SK-N-SH (cell line): ENCODE results near the gene INO80D. TPM values are rescaled to one million over a fixed set of nuclear protein-coding genes. Genes with fewer than 3 reads are reported as not detected.
"Not testable (repeated sequence)": the region's sequence is repeated elsewhere in the genome, so short reads cannot be mapped to it uniquely, and the experiment has no call there.

Experiments
- CTCF ChIA-PET: fragments of 300-600, 350-600 bp; formaldehyde crosslinking; extraction: SDS; loops from one replicate; lab custom pipeline; 2021; lab: Yijun Ruan, JAX
- POLR2A ChIA-PET: fragments of 350-600 bp; sonication (Branson Sonifier 250); formaldehyde crosslinking; extraction: SDS; loops from one replicate; lab custom pipeline; 2020; ENCODE audit warnings: antibody characterized with exemption, inconsistent platforms; lab: Yijun Ruan, JAX
- DNase-seq: peaks from one replicate; pipeline ENCODE4 v3.0.0; 2012
- H2AFZ ChIP-seq: fragments of 200-600 bp; sonication (generic); 2 replicates; pipeline ENCODE4 v1.8.1; 2016; ENCODE audit warnings: antibody characterized with exemption, mild to moderate bottlenecking, low read depth
- H3F3A ChIP-seq: fragments of 200-600 bp; sonication (generic); replicated peaks from 2 replicates; pipeline ENCODE3; 2016; ENCODE audit warnings: antibody characterized with exemption, mild to moderate bottlenecking; ENCODE audit not compliant: insufficient read depth
- H3K27ac ChIP-seq, 2 experiments: fragments of 200-500 bp in 1 of 2; fragments of 200-600 bp in 1 of 2; sonication (Bioruptor generic) in 1 of 2; sonication (generic), shearing (Covaris generic) in 1 of 2; 2 replicates each; pipeline versions ENCODE4 v1.5.1 to v1.6.1; 2014 to 2016; ENCODE audit warnings: low read depth in 2 of 2, inconsistent platforms in 1 of 2, low read length in 1 of 2, mild to moderate bottlenecking in 1 of 2, mixed read lengths in 1 of 2
- H3K27me3 ChIP-seq: fragments of 200-600 bp; sonication (generic), shearing (Covaris generic); 2 replicates; pipeline ENCODE4 v1.6.1; 2016; ENCODE audit warnings: mixed run types; ENCODE audit not compliant: insufficient read depth
- H3K36me3 ChIP-seq, 2 experiments: fragments of 200-500 bp in 1 of 2; fragments of 200-600 bp in 1 of 2; sonication (Bioruptor generic) in 1 of 2; sonication (generic) in 1 of 2; replicated peaks in 1 of 2; 2 replicates each; pipeline versions ENCODE3 to v1.5.1; 2014 to 2016; ENCODE audit warnings: low read length in 1 of 2, mild to moderate bottlenecking in 1 of 2; ENCODE audit not compliant: insufficient read depth in 2 of 2, control insufficient read depth in 1 of 2
- H3K4me1 ChIP-seq, 2 experiments: fragments of 200-500 bp in 1 of 2; fragments of 200-600 bp in 1 of 2; sonication (Bioruptor generic) in 1 of 2; sonication (generic), shearing (Covaris generic) in 1 of 2; 2 replicates each; pipeline versions ENCODE4 v1.5.1 to v1.6.1; 2014 to 2016; ENCODE audit warnings: low read depth in 1 of 2, low read length in 1 of 2, mixed run types in 1 of 2; ENCODE audit not compliant: insufficient read depth in 2 of 2, control insufficient read depth in 1 of 2
- H3K4me2 ChIP-seq: fragments of 200-600 bp; sonication (generic), shearing (Covaris generic); 2 replicates; pipeline ENCODE4 v1.6.1; 2017; ENCODE audit warnings: mixed run types
- H3K4me3 ChIP-seq, 2 experiments: fragments of 200-500 bp in 1 of 2; fragments of 200-600 bp in 1 of 2; sonication (Bioruptor generic) in 1 of 2; sonication (generic), shearing (Covaris generic) in 1 of 2; 2 replicates each; pipeline versions ENCODE4 v1.5.1 to v1.8.1; 2014 to 2016; ENCODE audit warnings: low read depth in 2 of 2, inconsistent platforms in 1 of 2, low read length in 1 of 2, mild to moderate bottlenecking in 1 of 2, mixed read lengths in 1 of 2, moderate library complexity in 1 of 2
- H3K79me2 ChIP-seq: fragments of 200-600 bp; sonication (generic); 2 replicates; pipeline ENCODE4 v1.8.1; 2017; ENCODE audit warnings: mild to moderate bottlenecking; ENCODE audit not compliant: insufficient read depth
- H3K9ac ChIP-seq: fragments of 200-600 bp; sonication (generic); 2 replicates; pipeline ENCODE4 v1.6.1; 2017; ENCODE audit warnings: mixed run types
- H3K9me2 ChIP-seq: fragments of 200-600 bp; sonication (generic); 2 replicates; pipeline ENCODE4 v1.6.1; 2017; ENCODE audit warnings: mixed run types
- H3K9me3 ChIP-seq: fragments of 200-600 bp; sonication (generic); 2 replicates; pipeline ENCODE4 v1.6.1; 2017; ENCODE audit warnings: mixed run types, mild to moderate bottlenecking, moderate library complexity
- H4K20me1 ChIP-seq: fragments of 200-600 bp; sonication (generic); 2 replicates; pipeline ENCODE4 v1.6.1; 2017; ENCODE audit warnings: mild to moderate bottlenecking, mixed run types; ENCODE audit not compliant: insufficient read depth
- EP300 ChIP-seq, 2 experiments: IDR thresholded peaks; 2 replicates each; pipeline versions ENCODE4 v1.4.0 to v1.6.1; 2012; ENCODE audit warnings: borderline replicate concordance in 1 of 2, low read depth in 1 of 2, low read length in 1 of 2
- FOSL2 ChIP-seq: IDR thresholded peaks from 2 replicates; pipeline ENCODE4 v1.4.0; 2012; ENCODE audit warnings: low read depth, mild to moderate bottlenecking, moderate library complexity, borderline replicate concordance
- GABPA ChIP-seq: IDR thresholded peaks from 2 replicates; pipeline ENCODE4 v1.4.0; 2012; ENCODE audit warnings: low read depth, mild to moderate bottlenecking
- GATA2 ChIP-seq: sonication (generic); formaldehyde crosslinking; IDR thresholded peaks from 2 replicates; pipeline ENCODE4 v1.5.0; 2020; ENCODE audit warnings: mild to moderate bottlenecking, missing genetic modification reagents
- RAD21 ChIP-seq: IDR thresholded peaks from 2 replicates; pipeline ENCODE4 v1.6.1; 2012; ENCODE audit warnings: mild to moderate bottlenecking, low read length
- RCOR1 ChIP-seq: fragments of 150-350 bp; IDR thresholded peaks from 2 replicates; pipeline ENCODE4 v1.6.1; 2017; ENCODE audit warnings: antibody characterized with exemption, low read length
- TCF12 ChIP-seq: IDR thresholded peaks from 2 replicates; pipeline ENCODE4 v1.4.0; 2012
- WGBS: methylation state at CpG from one replicate; pipeline ENCODE4 v1.1.6; 2017; ENCODE audit warnings: low lambda C conversion rate; 5-methylcytosine and 5-hydroxymethylcytosine counted together
- polyA plus RNA-seq, 3 experiments: library from polyadenylated mRNA; depleted of rRNA; stranded (reverse); fragments of >200 nt; gene quantifications; 2 replicates each; pipeline ENCODE4 v1.2.3, GENCODE V29; 2012
- TF ChIP-seq, protein P1 (sequence below): IDR thresholded peaks from 2 replicates; pipeline ENCODE4 v1.4.0; 2012; ENCODE audit warnings: low read depth, borderline replicate concordance
- TF ChIP-seq, protein P2 (sequence below): IDR thresholded peaks from 2 replicates; pipeline ENCODE4; 2012

The INO80D gene
- polyA plus RNA-seq, 1 of the 3 experiments (the other 2 are of a cell fraction) = 0.69 TPM

DNA sequence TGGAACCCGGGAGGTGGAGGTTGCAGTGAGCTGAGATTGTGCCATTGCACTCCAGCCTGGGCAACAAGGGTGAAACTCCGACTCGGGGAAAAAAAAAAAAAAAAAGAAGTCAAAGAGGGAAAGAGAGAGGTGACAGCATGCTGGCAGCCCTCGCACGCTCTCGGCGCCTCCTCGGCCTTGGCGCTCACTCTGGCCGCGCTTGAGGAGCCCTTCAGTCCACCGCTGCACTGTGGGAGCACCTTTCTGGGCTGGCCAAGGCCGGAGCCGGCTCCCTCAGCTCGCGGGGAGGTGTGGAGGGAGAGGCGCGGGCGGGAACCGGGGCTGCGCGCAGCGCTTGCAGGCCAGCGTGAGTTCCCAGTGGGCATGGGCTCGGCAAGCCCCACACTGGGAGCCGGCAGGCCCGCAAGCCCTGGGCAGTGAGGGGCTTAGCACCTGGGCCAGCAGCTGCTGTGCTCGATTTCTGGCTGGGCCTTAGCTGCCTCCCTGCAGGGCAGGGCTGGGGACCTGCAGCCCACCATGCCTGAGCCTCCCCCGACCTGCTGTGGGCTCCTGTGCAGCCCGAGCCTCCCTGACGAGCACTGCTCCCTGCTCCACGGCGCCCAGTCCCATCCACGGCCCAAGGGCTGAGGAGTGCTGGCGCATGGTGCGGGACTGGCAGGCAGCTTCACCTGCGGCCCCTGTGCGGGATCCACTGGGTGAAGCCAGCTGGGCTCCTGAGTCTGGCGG is 108.9 kb downstream of the INO80D start:
- H3F3A ChIP-seq = not testable (repeated sequence)

DNA sequence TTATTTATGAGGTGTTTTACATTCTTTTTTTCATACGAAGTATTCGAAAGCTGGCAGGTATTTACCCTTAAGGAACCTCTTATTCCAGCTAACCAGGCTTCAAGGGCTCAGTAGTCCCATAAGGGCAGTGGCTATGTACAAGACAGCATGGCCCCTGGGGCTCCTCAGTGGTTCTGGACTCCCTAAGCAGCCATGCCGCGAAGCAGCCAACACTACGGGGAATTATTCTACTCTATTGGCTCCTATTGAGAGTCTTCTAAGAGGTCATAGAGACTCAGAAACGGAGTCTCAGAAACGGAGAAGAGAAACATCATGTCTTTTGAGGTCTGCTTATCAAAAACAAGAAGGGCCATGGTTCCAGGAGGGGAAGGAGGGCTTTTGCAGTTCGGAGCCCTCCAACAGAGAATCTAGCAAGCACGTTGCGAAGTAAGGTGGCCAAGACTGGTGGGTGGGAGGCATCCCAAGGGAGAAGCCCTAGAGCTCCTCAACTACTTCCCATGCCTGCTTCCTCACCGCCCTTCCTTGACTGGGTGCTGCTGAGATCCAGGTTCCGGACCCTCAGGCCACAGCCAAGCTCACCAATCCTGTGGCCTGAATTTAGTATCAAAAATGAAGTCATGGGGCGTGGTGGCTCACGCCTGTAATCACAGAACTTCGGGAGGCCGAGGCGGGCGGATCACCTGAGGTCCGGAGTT is 109.7 kb downstream of the INO80D start:
- Histone ChIP-seq H3K9me2 (no peaks in the 10 kb centered on the region), H3K27me3 (no peaks in the 10 kb centered on the region), H3K4me2 (no peak overlapping the region), H3K27ac (no peak overlapping the region), H3K4me3 (no peak overlapping the region), H2AFZ (no peak overlapping the region), H3F3A (no peaks in the 10 kb centered on the region), H3K36me3 (no peaks in the 10 kb centered on the region), H3K4me1 (no peaks in the 10 kb centered on the region), H4K20me1 (no peaks in the 10 kb centered on the region), H3K9ac (no peak overlapping the region), H3K9me3 (no peaks in the 10 kb centered on the region), H3K79me2 (no peaks in the 10 kb centered on the region)
- TF ChIP-seq TCF12 (no peak), GATA2 (CRISPR knock-in tag) (no peak), EP300 (IDR thresholded peaks at IDR 0.05; ENCODE audit: borderline replicate concordance in 1 of 2, low read depth in 1 of 2, low read length in 1 of 2) (no peak), RCOR1 (no peak), GABPA (no peak), RAD21 (no peak), FOSL2 (no peak)
- TF ChIP-seq, protein P1, sequence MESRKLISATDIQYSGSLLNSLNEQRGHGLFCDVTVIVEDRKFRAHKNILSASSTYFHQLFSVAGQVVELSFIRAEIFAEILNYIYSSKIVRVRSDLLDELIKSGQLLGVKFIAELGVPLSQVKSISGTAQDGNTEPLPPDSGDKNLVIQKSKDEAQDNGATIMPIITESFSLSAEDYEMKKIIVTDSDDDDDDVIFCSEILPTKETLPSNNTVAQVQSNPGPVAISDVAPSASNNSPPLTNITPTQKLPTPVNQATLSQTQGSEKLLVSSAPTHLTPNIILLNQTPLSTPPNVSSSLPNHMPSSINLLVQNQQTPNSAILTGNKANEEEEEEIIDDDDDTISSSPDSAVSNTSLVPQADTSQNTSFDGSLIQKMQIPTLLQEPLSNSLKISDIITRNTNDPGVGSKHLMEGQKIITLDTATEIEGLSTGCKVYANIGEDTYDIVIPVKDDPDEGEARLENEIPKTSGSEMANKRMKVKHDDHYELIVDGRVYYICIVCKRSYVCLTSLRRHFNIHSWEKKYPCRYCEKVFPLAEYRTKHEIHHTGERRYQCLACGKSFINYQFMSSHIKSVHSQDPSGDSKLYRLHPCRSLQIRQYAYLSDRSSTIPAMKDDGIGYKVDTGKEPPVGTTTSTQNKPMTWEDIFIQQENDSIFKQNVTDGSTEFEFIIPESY = no peak
- TF ChIP-seq, protein P2, sequence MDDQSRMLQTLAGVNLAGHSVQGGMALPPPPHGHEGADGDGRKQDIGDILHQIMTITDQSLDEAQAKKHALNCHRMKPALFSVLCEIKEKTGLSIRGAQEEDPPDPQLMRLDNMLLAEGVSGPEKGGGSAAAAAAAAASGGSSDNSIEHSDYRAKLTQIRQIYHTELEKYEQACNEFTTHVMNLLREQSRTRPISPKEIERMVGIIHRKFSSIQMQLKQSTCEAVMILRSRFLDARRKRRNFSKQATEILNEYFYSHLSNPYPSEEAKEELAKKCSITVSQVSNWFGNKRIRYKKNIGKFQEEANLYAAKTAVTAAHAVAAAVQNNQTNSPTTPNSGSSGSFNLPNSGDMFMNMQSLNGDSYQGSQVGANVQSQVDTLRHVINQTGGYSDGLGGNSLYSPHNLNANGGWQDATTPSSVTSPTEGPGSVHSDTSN = no peak
- ChIA-PET POLR2A (no interaction called here), CTCF (no interaction called here)
- 78% methylated on average over 19 of the region's 19 CpGs for WGBS
- DNase-seq = no peak

More for the DNA sequence above, 108.9 kb downstream of the INO80D start:
- H3K27ac ChIP-seq, H2AFZ ChIP-seq, H3K9me3 ChIP-seq, DNase-seq, H3K27me3 ChIP-seq, H3K36me3 ChIP-seq, H3K9ac ChIP-seq, H3K4me3 ChIP-seq, H3K4me1 ChIP-seq, H3K9me2 ChIP-seq, H4K20me1 ChIP-seq, H3K79me2 ChIP-seq, POLR2A ChIA-PET, H3K4me2 ChIP-seq, CTCF ChIA-PET: not testable (repeated sequence)
- WGBS = 93% methylated on average over 23 of the region's 39 CpGs
